AML-193 (cell line): ENCODE measurements around the gene SLC24A1.

ENCODE experiments used
- DNase-seq, 2 experiments: peaks; one replicate each; lab custom pipeline; 2025; lab: John Stamatoyannopoulos, UW

Gene SLC24A1

GRCh38 chr15:65653341-65653740 lies 31.6 kb downstream of the SLC24A1 start:
- DNase-seq, result no peak

GRCh38 chr15:65653801-65654521 lies 32.2 kb downstream of the SLC24A1 start:
- no peak for DNase-seq

GRCh38 chr15:65655026-65655425 lies 33.3 kb downstream of the SLC24A1 start:
- DNase-seq, result no peak

- no peak for DNase-seq
These were observed 33.7 kb downstream of the SLC24A1 start for GRCh38 chr15:65655457-65655856.

- no peak for DNase-seq
These were observed 37.8 kb downstream of the SLC24A1 start for GRCh38 chr15:65659502-65660052.

GRCh38 chr15:65660927-65661326 lies 39.2 kb downstream of the SLC24A1 start:
- peak in 1 of 2 experiments; percentile 17 for DNase-seq

- DNase-seq, result no peak
These were observed 41.8 kb downstream of the SLC24A1 start for GRCh38 chr15:65663521-65663920.

GRCh38 chr15:65666257-65666656 lies 44.5 kb downstream of the SLC24A1 start:
- DNase-seq, result no peak

GRCh38 chr15:65675551-65675950 lies 53.8 kb downstream of the SLC24A1 start:
- no peak for DNase-seq

- DNase-seq, result no peak
These were observed 54.4 kb downstream of the SLC24A1 start for GRCh38 chr15:65676123-65676522.

GRCh38 chr15:65680544-65680943 lies 58.8 kb downstream of the SLC24A1 start:
- no peak for DNase-seq

- no peak for DNase-seq
These were observed 60.7 kb downstream of the SLC24A1 start for GRCh38 chr15:65682404-65682911.

- DNase-seq, result no peak
These were observed 66.7 kb downstream of the SLC24A1 start for GRCh38 chr15:65688462-65688861.

GRCh38 chr15:65690173-65690572 lies 68.4 kb downstream of the SLC24A1 start:
- no peak for DNase-seq

- DNase-seq, result no peak
These were observed 69.0 kb downstream of the SLC24A1 start for GRCh38 chr15:65690778-65691177.

- DNase-seq, result no peak
These were observed 73.3 kb downstream of the SLC24A1 start for GRCh38 chr15:65695081-65695480.
